Measurements from ENCODE around the gene NTM. TPM values are rescaled to one million over a fixed set of nuclear protein-coding genes. Genes with fewer than 3 reads are reported as not detected.

NTM gene
- total RNA-seq, 1 experiment from 2014 or later: 0.73 TPM

DNA sequence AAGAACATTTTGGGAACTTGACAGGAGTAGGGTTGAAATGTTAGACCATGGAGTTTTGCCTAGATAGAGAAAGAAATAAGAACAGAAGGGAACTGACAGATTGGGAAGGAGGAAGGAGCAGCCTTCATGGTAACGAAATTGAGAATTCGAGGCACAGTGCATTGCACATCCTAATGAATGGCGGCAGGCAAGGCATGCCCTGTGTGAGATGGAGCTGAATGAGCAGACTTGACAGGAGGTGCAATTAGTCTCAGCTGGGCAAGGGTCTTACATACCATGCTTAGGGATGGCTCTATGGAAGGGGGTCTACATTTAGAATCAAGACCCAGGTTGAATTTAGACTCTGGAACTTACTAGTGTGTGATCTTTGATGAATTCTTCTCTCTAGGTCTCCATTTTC, 25.0 kb upstream of the NTM start:
- ChIA-PET CTCF (no interaction called here), POLR2A (no interaction called here)
- Mint-ChIP-seq H3K4me1 (ENCODE audit: low read depth, unreplicated experiment) (no peaks in the 10 kb centered on the region), H3K9me3 (ENCODE audit: unreplicated experiment) (no peaks in the 10 kb centered on the region), H3K27ac (ENCODE audit: unreplicated experiment) (no peak overlapping the region), H3K36me3 (ENCODE audit: insufficient read depth, unreplicated experiment) (no peaks in the 10 kb centered on the region), H3K27me3 (ENCODE audit: insufficient read depth, unreplicated experiment) (peaks cover 4% of the 10 kb centered on the region), H3K4me3 (ENCODE audit: unreplicated experiment) (no peak overlapping the region)
- intact Hi-C loops (cut with micrococcal nuclease; ENCODE audit: unreplicated experiment): no loop called here
- TF ChIP-seq CTCF (IDR thresholded peaks at IDR 0.05; ENCODE audit: insufficient read depth in 1 of 2, low read depth in 1 of 2, low read length in 1 of 2, severe bottlenecking in 1 of 2, unreplicated experiment in 1 of 2): no peak
- no peak for DNase-seq
- no peaks in the 10 kb centered on the region for H3K27me3 ChIP-seq (replicated peaks; ENCODE audit: control insufficient read depth, insufficient read depth, low read length)
- 0 out of 2 replicates have a peak, but pooled peaks cover 3% of the 10 kb centered on the region for H3K9me3 ChIP-seq
- no TSS peak for BruUV-seq (replicated peaks)
- H3K4me3 ChIP-seq (ENCODE audit: low read depth, low read length): no peak overlapping the region
- no peaks in the 10 kb centered on the region; the same call in 1 of the 2 replicates for H3K4me1 ChIP-seq
- no peaks in the 10 kb centered on the region for H3K36me3 ChIP-seq (ENCODE audit: control insufficient read depth, insufficient read depth, low read length)

DNA sequence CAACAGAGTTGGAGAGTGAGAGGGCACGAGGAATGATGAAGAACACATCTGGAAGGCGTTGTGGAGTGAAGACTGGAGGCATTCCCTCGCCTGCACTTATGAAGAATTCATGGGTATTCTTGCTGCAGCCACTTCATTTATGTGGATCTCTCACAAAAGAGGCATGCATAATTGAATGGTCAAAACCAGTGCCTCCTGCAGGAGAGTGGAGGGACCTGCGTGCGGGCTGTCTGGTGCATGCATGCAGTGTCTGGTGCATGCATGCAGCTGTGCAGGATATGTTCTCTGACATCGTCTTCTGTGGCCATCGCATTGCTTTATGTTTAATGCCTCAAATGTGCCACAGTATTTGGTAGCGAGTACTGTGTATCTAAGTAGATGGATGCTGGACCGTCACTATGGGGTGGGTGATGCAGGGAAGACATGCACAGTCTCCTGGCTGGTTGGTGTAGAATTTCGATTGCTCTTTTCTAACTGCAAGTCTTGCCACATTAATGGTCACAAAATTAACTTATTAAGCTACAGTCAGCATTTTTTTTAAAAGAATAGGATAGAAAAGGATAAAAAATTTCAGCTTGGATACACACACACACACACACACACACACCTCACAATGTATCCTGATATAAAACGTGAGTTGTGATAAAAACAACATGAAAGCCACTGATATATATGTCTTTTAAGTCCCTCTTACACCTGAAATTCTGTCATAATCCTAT, 20.9 kb upstream of the NTM start:
- H3K27ac Mint-ChIP-seq (ENCODE audit: unreplicated experiment): no peak overlapping the region
- H3K4me3 Mint-ChIP-seq (ENCODE audit: unreplicated experiment): no peak overlapping the region

GRCh38 chr11:131350872-131351271, 19.5 kb upstream of the NTM start:
- Mint-ChIP-seq H3K27ac (ENCODE audit: unreplicated experiment) (no peak overlapping the region), H3K27me3 (ENCODE audit: insufficient read depth, unreplicated experiment) (peaks cover 23% of the 10 kb centered on the region), H3K4me1 (ENCODE audit: low read depth, unreplicated experiment) (no peaks in the 10 kb centered on the region), H3K36me3 (ENCODE audit: insufficient read depth, unreplicated experiment) (no peaks in the 10 kb centered on the region), H3K4me3 (ENCODE audit: unreplicated experiment) (no peak overlapping the region), H3K9me3 (ENCODE audit: unreplicated experiment) (no peaks in the 10 kb centered on the region)
- Histone ChIP-seq H3K27me3 (replicated peaks; ENCODE audit: control insufficient read depth, insufficient read depth, low read length) (no peaks in the 10 kb centered on the region), H3K9me3 (no peaks in the 10 kb centered on the region), H3K4me1 (no peaks in the 10 kb centered on the region; the same call in 1 of the 2 replicates), H3K4me3 (ENCODE audit: low read depth, low read length) (no peak overlapping the region), H3K36me3 (ENCODE audit: control insufficient read depth, insufficient read depth, low read length) (no peaks in the 10 kb centered on the region)
- ChIA-PET CTCF (interaction anchor here (0.6 kb wide), 1 partner anchor 21 kb away, joined by 3 read pairs; no protein-coding TSS in a partner anchor), POLR2A (no interaction called here)
- DNase-seq: no peak
- BruUV-seq (replicated peaks): no TSS peak
- TF ChIP-seq CTCF (IDR thresholded peaks at IDR 0.05; ENCODE audit: insufficient read depth in 1 of 2, low read depth in 1 of 2, low read length in 1 of 2, severe bottlenecking in 1 of 2, unreplicated experiment in 1 of 2): no peak
- intact Hi-C loops (cut with micrococcal nuclease; ENCODE audit: unreplicated experiment): no loop called here

More for the DNA sequence above, 20.9 kb upstream of the NTM start:
- POLR2A ChIA-PET: no interaction called here
- intact Hi-C loops (cut with micrococcal nuclease; ENCODE audit: unreplicated experiment): no loop called here
- H3K27me3 ChIP-seq (replicated peaks; ENCODE audit: control insufficient read depth, insufficient read depth, low read length): no peaks in the 10 kb centered on the region
- H3K27me3 Mint-ChIP-seq (ENCODE audit: insufficient read depth, unreplicated experiment): peaks cover 18% of the 10 kb centered on the region
- no peak overlapping the region for H3K4me3 ChIP-seq (ENCODE audit: low read depth, low read length)
- no peaks in the 10 kb centered on the region for H3K36me3 ChIP-seq (ENCODE audit: control insufficient read depth, insufficient read depth, low read length)
- DNase-seq: no peak
- CTCF ChIA-PET: no interaction called here
- no TSS peak for BruUV-seq (replicated peaks)
- TF ChIP-seq CTCF (IDR thresholded peaks at IDR 0.05; ENCODE audit: insufficient read depth in 1 of 2, low read depth in 1 of 2, low read length in 1 of 2, severe bottlenecking in 1 of 2, unreplicated experiment in 1 of 2): no peak
- no peaks in the 10 kb centered on the region; the same call in 1 of the 2 replicates for H3K4me1 ChIP-seq
- H3K9me3 Mint-ChIP-seq (ENCODE audit: unreplicated experiment): no peaks in the 10 kb centered on the region
- H3K9me3 ChIP-seq: no peaks in the 10 kb centered on the region
- no peaks in the 10 kb centered on the region for H3K4me1 Mint-ChIP-seq (ENCODE audit: low read depth, unreplicated experiment)
- no peaks in the 10 kb centered on the region for H3K36me3 Mint-ChIP-seq (ENCODE audit: insufficient read depth, unreplicated experiment)

All from Caco-2 (cell line).